ENCODE measurements around the gene AKNAD1.

AKNAD1 gene

GRCh38 chr1:108831225-108831624 lies 25.7 kb downstream of the AKNAD1 start:
- no peak for DNase-seq (ENCODE audit: low read depth in 2 of 2)

GRCh38 chr1:108830119-108831008 lies 26.5 kb downstream of the AKNAD1 start:
- DNase-seq (ENCODE audit: low read depth in 2 of 2): no peak

GRCh38 chr1:108829498-108829916 lies 27.4 kb downstream of the AKNAD1 start:
- no peak for DNase-seq (ENCODE audit: low read depth in 2 of 2)

- peak; percentile 40 to 47 for DNase-seq (ENCODE audit: low read depth in 2 of 2)
Measured at GRCh38 chr1:108828074-108828961, 28.6 kb downstream of the AKNAD1 start.

- no peak for DNase-seq (ENCODE audit: low read depth in 2 of 2)
Measured at GRCh38 chr1:108826081-108826635, 30.7 kb downstream of the AKNAD1 start.

- DNase-seq (ENCODE audit: low read depth in 2 of 2): no peak
Measured at GRCh38 chr1:108824051-108824450, 32.8 kb downstream of the AKNAD1 start.

- DNase-seq (ENCODE audit: low read depth in 2 of 2): no peak
Measured at GRCh38 chr1:108823632-108824031, 33.3 kb downstream of the AKNAD1 start.

- DNase-seq (ENCODE audit: low read depth in 2 of 2): no peak
Measured at GRCh38 chr1:108819878-108820277, 37.0 kb downstream of the AKNAD1 start.

GRCh38 chr1:108817811-108818210 lies 39.1 kb downstream of the AKNAD1 start:
- DNase-seq (ENCODE audit: low read depth in 2 of 2): no peak

- no peak for DNase-seq (ENCODE audit: low read depth in 2 of 2)
Measured at GRCh38 chr1:108817016-108817415, 39.9 kb downstream of the AKNAD1 start.

GRCh38 chr1:108816049-108816893 lies 40.6 kb downstream of the AKNAD1 start:
- DNase-seq (ENCODE audit: low read depth in 2 of 2): no peak

- no peak for DNase-seq (ENCODE audit: low read depth in 2 of 2)
Measured at GRCh38 chr1:108815566-108815965, 41.3 kb downstream of the AKNAD1 start.

- DNase-seq (ENCODE audit: low read depth in 2 of 2): no peak
Measured at GRCh38 chr1:108814343-108815125, 42.4 kb downstream of the AKNAD1 start.

GRCh38 chr1:108813326-108813725 lies 43.6 kb downstream of the AKNAD1 start:
- no peak for DNase-seq (ENCODE audit: low read depth in 2 of 2)

GRCh38 chr1:108811611-108812010 lies 45.3 kb downstream of the AKNAD1 start:
- no peak for DNase-seq (ENCODE audit: low read depth in 2 of 2)

- DNase-seq (ENCODE audit: low read depth in 2 of 2): no peak
Measured at GRCh38 chr1:108808438-108808837, 48.5 kb downstream of the AKNAD1 start.

GRCh38 chr1:108803548-108803947 lies 53.3 kb downstream of the AKNAD1 start:
- no peak for DNase-seq (ENCODE audit: low read depth in 2 of 2)

GRCh38 chr1:108801101-108801500 lies 55.8 kb downstream of the AKNAD1 start:
- no peak for DNase-seq (ENCODE audit: low read depth in 2 of 2)

- DNase-seq (ENCODE audit: low read depth in 2 of 2): no peak
Measured at GRCh38 chr1:108799001-108799400, 57.9 kb downstream of the AKNAD1 start.

GRCh38 chr1:108792420-108792819 lies 64.5 kb downstream of the AKNAD1 start:
- no peak for DNase-seq (ENCODE audit: low read depth in 2 of 2)

GRCh38 chr1:108791790-108792189 lies 65.1 kb downstream of the AKNAD1 start:
- no peak for DNase-seq (ENCODE audit: low read depth in 2 of 2)
